DND-41 (cell line): ENCODE results near the gene ITIH3.

Source experiments
- CTCF ChIP-seq: IDR thresholded peaks from 2 replicates; pipeline ENCODE4 v1.5.1; 2012; ENCODE audit warnings: borderline replicate concordance, low read length, moderate library complexity, mild to moderate bottlenecking; ENCODE audit not compliant: poor library complexity, severe bottlenecking; ENCODE audit errors: extremely low read depth
- EZH2 ChIP-seq: IDR thresholded peaks from 3 replicates; pipeline ENCODE4 v1.6.1; 2012; ENCODE audit warnings: borderline replicate concordance, low read depth, mild to moderate bottlenecking, moderate library complexity, low read length, inconsistent platforms; ENCODE audit not compliant: severe bottlenecking

- TF ChIP-seq CTCF, result no peak
- TF ChIP-seq EZH2, result no peak
These were observed 25.3 kb downstream of the ITIH3 start for GRCh38 chr3:52819936-52820335.
